ENCODE results near the gene HLTF. TPM values are rescaled to one million over a fixed set of nuclear protein-coding genes. Genes with fewer than 3 reads are reported as not detected.

HLTF gene, protein sequence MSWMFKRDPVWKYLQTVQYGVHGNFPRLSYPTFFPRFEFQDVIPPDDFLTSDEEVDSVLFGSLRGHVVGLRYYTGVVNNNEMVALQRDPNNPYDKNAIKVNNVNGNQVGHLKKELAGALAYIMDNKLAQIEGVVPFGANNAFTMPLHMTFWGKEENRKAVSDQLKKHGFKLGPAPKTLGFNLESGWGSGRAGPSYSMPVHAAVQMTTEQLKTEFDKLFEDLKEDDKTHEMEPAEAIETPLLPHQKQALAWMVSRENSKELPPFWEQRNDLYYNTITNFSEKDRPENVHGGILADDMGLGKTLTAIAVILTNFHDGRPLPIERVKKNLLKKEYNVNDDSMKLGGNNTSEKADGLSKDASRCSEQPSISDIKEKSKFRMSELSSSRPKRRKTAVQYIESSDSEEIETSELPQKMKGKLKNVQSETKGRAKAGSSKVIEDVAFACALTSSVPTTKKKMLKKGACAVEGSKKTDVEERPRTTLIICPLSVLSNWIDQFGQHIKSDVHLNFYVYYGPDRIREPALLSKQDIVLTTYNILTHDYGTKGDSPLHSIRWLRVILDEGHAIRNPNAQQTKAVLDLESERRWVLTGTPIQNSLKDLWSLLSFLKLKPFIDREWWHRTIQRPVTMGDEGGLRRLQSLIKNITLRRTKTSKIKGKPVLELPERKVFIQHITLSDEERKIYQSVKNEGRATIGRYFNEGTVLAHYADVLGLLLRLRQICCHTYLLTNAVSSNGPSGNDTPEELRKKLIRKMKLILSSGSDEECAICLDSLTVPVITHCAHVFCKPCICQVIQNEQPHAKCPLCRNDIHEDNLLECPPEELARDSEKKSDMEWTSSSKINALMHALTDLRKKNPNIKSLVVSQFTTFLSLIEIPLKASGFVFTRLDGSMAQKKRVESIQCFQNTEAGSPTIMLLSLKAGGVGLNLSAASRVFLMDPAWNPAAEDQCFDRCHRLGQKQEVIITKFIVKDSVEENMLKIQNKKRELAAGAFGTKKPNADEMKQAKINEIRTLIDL
- total RNA-seq: 10 to 100 TPM; 12.3 to 16.4 TPM

- H3K4me3 ChIP-seq: peak within 1 kb of the TSS; percentile 72
- no peaks in the 10 kb centered on the region for H3K27me3 ChIP-seq
- no peaks in the 10 kb centered on the region for H3K36me3 ChIP-seq
- H3K9me3 ChIP-seq: no peaks in the 10 kb centered on the region
- intact Hi-C loops (cut with DNase I): loop anchor here (10.0 kb wide), 1 partner anchor 92 kb away; the partner anchor contains the start of gene GYG1
- peak within 1 kb of the TSS; percentile 51 to 82 for H3K9ac ChIP-seq (ENCODE audit: low read depth in 2 of 2, low read length in 2 of 2)
- peak within 1 kb of the TSS; percentile 41 for H3K27ac ChIP-seq
- TF ChIP-seq, protein P1, sequence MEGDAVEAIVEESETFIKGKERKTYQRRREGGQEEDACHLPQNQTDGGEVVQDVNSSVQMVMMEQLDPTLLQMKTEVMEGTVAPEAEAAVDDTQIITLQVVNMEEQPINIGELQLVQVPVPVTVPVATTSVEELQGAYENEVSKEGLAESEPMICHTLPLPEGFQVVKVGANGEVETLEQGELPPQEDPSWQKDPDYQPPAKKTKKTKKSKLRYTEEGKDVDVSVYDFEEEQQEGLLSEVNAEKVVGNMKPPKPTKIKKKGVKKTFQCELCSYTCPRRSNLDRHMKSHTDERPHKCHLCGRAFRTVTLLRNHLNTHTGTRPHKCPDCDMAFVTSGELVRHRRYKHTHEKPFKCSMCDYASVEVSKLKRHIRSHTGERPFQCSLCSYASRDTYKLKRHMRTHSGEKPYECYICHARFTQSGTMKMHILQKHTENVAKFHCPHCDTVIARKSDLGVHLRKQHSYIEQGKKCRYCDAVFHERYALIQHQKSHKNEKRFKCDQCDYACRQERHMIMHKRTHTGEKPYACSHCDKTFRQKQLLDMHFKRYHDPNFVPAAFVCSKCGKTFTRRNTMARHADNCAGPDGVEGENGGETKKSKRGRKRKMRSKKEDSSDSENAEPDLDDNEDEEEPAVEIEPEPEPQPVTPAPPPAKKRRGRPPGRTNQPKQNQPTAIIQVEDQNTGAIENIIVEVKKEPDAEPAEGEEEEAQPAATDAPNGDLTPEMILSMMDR (IDR thresholded peaks at IDR 0.05): no peak
- DNase-seq: peak; percentile 95
- no peaks in the 10 kb centered on the region for H3K4me1 ChIP-seq
Observed at GRCh38 chr3:149086232-149086988, at the start of gene HLTF. TSS of gene HLTF (minus strand) at chr3:149086533. CDS start at chr3:149086336, 197 bp downstream.

GRCh38 chr3:149134575-149134974 lies 48.2 kb upstream of the HLTF start:
- Histone ChIP-seq H3K27me3 (no peaks in the 10 kb centered on the region), H3K9me3 (no peaks in the 10 kb centered on the region), H3K4me1 (peaks cover 5% of the 10 kb centered on the region), H3K9ac (ENCODE audit: low read depth in 2 of 2, low read length in 2 of 2) (no peak overlapping the region), H3K36me3 (no peaks in the 10 kb centered on the region), H3K4me3 (no peak overlapping the region), H3K27ac (no peak overlapping the region)
- TF ChIP-seq, protein P1 (IDR thresholded peaks at IDR 0.05): no peak
- intact Hi-C loops (cut with DNase I): no loop called here
- no peak for DNase-seq

DNA sequence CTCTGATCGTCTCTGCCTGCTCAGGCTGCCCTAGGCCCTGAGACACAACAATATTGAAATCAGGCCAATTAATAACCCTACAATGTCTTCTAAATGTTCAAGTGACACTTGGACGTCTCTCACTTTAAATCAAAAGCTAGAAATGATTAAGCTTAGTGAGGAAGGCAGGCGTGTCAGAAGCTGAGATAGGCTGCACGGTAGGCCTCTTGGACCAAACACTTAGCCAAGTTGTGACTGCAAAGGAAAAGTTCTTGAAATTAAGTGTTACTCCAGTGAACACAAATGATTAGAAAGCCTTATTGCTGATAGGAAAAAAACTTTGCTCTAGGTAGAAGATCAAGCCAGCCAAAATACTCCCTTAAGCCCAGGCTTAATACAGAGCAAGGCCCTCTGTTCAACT lies 45.3 kb upstream of the HLTF start:
- peak overlapping the region in 1 of 2 donors; percentile 8 for H3K9ac ChIP-seq (ENCODE audit: low read depth in 2 of 2, low read length in 2 of 2)
- TF ChIP-seq, protein P1 (IDR thresholded peaks at IDR 0.05): no peak
- no peaks in the 10 kb centered on the region for H3K27me3 ChIP-seq
- no peak overlapping the region for H3K27ac ChIP-seq
- no peaks in the 10 kb centered on the region for H3K36me3 ChIP-seq
- DNase-seq: no peak
- H3K4me1 ChIP-seq: peaks cover 5% of the 10 kb centered on the region
- no peak overlapping the region for H3K4me3 ChIP-seq
- intact Hi-C loops (cut with DNase I): no loop called here
- H3K9me3 ChIP-seq: no peaks in the 10 kb centered on the region

- Histone ChIP-seq H3K36me3 (no peaks in the 10 kb centered on the region), H3K9ac (ENCODE audit: low read depth in 2 of 2, low read length in 2 of 2) (peak within 1 kb of the TSS; percentile 91 to 94), H3K27ac (peak within 1 kb of the TSS; percentile 87), H3K4me1 (peaks cover 5% of the 10 kb centered on the region), H3K9me3 (no peaks in the 10 kb centered on the region), H3K27me3 (no peaks in the 10 kb centered on the region), H3K4me3 (peak within 1 kb of the TSS; percentile 93)
- peak; percentile 93 for DNase-seq
- intact Hi-C loops (cut with DNase I): loop anchor here (10.0 kb wide), 2 partner anchors 175 to 355 kb away; no protein-coding TSS in a partner anchor
- TF ChIP-seq, protein P1 (IDR thresholded peaks at IDR 0.05): no peak
Observed at GRCh38 chr3:149129326-149130205, 43.2 kb upstream of the HLTF start, which contains the start of gene HPS3. TSS of gene HPS3 (plus strand) at chr3:149129638. CDS start at chr3:149129724, 86 bp downstream.
